CD4-positive, alpha-beta T cell treated with Interleukin-17A for 4 hours (primary cell): Measurements from ENCODE around the gene SWT1.

Experiments
- DNase-seq: peaks from one replicate; pipeline ENCODE4 v3.0.0-alpha.2; 2020; ENCODE audit warnings: mixed read lengths

The SWT1 gene

GRCh38 chr1:185156854-185157598 is at the start of gene SWT1, which contains the start of gene TRMT1L:
SWT1 (plus strand) TSS chr1:185157167; CDS start chr1:185160842, 3,675 bp downstream.
TRMT1L (minus strand) TSS chr1:185156953; CDS start chr1:185156712, 241 bp downstream.
- peak; percentile 99 for DNase-seq

GRCh38 chr1:185108321-185108720 is 48.6 kb upstream of the SWT1 start:
- DNase-seq, result no peak

- DNase-seq, result no peak
Observed at GRCh38 chr1:185110145-185110544, 46.8 kb upstream of the SWT1 start.

GRCh38 chr1:185111873-185112272 is 45.1 kb upstream of the SWT1 start:
- DNase-seq, result no peak

- no peak for DNase-seq
Observed at GRCh38 chr1:185112356-185112755, 44.6 kb upstream of the SWT1 start.

GRCh38 chr1:185129708-185130107 is 27.3 kb upstream of the SWT1 start:
- DNase-seq, result no peak

- DNase-seq, result no peak
Observed at GRCh38 chr1:185132534-185132933, 24.4 kb upstream of the SWT1 start.

- DNase-seq, result no peak
Observed at GRCh38 chr1:185137896-185138545, 18.9 kb upstream of the SWT1 start.

GRCh38 chr1:185139246-185139645 is 17.7 kb upstream of the SWT1 start:
- no peak for DNase-seq

GRCh38 chr1:185144233-185144632 is 12.7 kb upstream of the SWT1 start:
- DNase-seq, result no peak

GRCh38 chr1:185151215-185151614 is 5.8 kb upstream of the SWT1 start:
- DNase-seq, result no peak

GRCh38 chr1:185152187-185152767 is 4.7 kb upstream of the SWT1 start:
- DNase-seq, result no peak

GRCh38 chr1:185154912-185155513 is 2.0 kb upstream of the SWT1 start:
- no peak for DNase-seq

GRCh38 chr1:185155600-185156287 is 1.2 kb upstream of the SWT1 start:
- peak; percentile 4 for DNase-seq

- DNase-seq, result no peak
Observed at GRCh38 chr1:185156288-185156853, 596 bp upstream of the SWT1 start.

GRCh38 chr1:185157599-185158412 is 839 bp downstream of the SWT1 start:
- no peak for DNase-seq

- no peak for DNase-seq
Observed at GRCh38 chr1:185158800-185159199, 1.8 kb downstream of the SWT1 start.

- no peak for DNase-seq
Observed at GRCh38 chr1:185159966-185160365, 3.0 kb downstream of the SWT1 start.

GRCh38 chr1:185162491-185162890 is 5.5 kb downstream of the SWT1 start:
- no peak for DNase-seq

GRCh38 chr1:185166106-185166505 is 9.1 kb downstream of the SWT1 start:
- no peak for DNase-seq

GRCh38 chr1:185170291-185170848 is 13.4 kb downstream of the SWT1 start:
- peak; percentile 49 for DNase-seq
